ENCODE measurements around the gene NCKAP1. TPM values are rescaled to one million over a fixed set of nuclear protein-coding genes. Genes with fewer than 3 reads are reported as not detected.
A peak's percentile ranks its signal among the peaks of the same experiment; 100 is the strongest.

The NCKAP1 gene
- total and polyA plus RNA-seq, 4 donors = 16.1 to 64.2 (median 24.4) TPM

DNA sequence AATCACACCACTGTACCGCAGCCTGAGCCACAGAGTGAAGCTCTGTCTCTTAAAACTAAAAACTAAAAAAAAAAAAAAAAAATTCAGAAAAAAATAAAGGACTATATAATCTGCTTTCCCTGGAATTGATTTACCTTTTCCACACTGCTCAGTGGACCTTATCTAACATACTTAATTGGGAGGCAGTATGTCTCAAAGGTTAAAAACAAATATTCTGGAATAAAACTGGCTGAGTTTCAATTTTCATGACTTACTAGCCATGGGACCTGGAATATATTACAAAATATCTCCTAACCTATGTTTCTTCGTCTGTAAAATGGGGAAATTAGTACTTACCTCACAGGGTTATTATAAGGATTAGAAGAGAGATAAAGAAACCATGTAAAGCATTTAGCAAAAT, 11.8 kb downstream of the NCKAP1 start:
- no peaks in the 10 kb centered on the region for H3K36me3 ChIP-seq (ENCODE audit: control insufficient read depth in 4 of 4, insufficient read depth in 3 of 4, low read depth in 1 of 4, low read length in 3 of 4)
- H3K4me3 ChIP-seq (ENCODE audit: low read depth in 1 of 3, low read length in 3 of 3) = no peak overlapping the region
- WGBS = 59% methylated on average over 2 of the region's 2 CpGs
- no peak for DNase-seq (ENCODE audit: low spot score)
- H3K27ac ChIP-seq (ENCODE audit: low read depth in 1 of 2, low read length in 2 of 2) = no peak overlapping the region
- H3K27me3 ChIP-seq (ENCODE audit: control insufficient read depth in 4 of 4, insufficient read depth in 4 of 4, low read length in 3 of 4) = no peaks in the 10 kb centered on the region
- TF ChIP-seq JUND (IDR thresholded peaks at IDR 0.05) = peak in 1 of 2 donors; percentile 23
- peak; percentile 25 to 32 for TF ChIP-seq RXRA (IDR thresholded peaks at IDR 0.05)
- peak; percentile 65 to 68 for TF ChIP-seq HNF4A (conservative IDR thresholded peaks at IDR 0.05)
- TF ChIP-seq HNF4G (IDR thresholded peaks at IDR 0.05) = no peak
- H3K9ac ChIP-seq (ENCODE audit: low read depth in 1 of 2, low read length in 2 of 2) = no peak overlapping the region
- peaks cover 5 to 15% (median 10%) of the 10 kb centered on the region in 4 donors for H3K4me1 ChIP-seq (ENCODE audit: control insufficient read depth in 4 of 4, insufficient read depth in 4 of 4, low read length in 3 of 4)
- H3K9me3 ChIP-seq (ENCODE audit: control insufficient read depth in 4 of 4, low read length in 3 of 4) = peaks cover 0 to 1% (median 0%) of the 10 kb centered on the region in 4 donors

DNA sequence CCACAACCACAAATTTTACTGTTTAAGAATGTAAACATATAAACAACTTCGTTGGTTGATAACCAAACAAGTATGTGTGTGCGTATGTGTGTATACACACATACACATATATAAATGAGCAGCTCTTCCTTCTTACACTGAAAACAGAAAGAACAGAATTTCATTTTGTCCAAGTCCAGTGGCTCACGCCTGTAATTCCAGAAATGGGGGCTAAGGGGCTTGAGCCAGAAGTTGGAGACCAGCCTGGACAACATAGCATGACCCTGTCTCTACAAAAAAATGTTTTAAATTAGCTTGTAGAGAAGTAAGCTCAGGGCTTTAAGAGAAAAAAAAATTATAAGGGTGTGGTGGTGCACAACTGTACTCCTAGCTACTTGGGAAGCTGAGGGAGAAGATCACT, 12.3 kb downstream of the NCKAP1 start:
- no peak overlapping the region for H3K9ac ChIP-seq (ENCODE audit: low read depth in 1 of 2, low read length in 2 of 2)
- DNase-seq (ENCODE audit: low spot score) = no peak
- no peak overlapping the region for H3K27ac ChIP-seq (ENCODE audit: low read depth in 1 of 2, low read length in 2 of 2)
- H3K4me3 ChIP-seq (ENCODE audit: low read depth in 1 of 3, low read length in 3 of 3) = no peak overlapping the region
- H3K27me3 ChIP-seq (ENCODE audit: control insufficient read depth in 4 of 4, insufficient read depth in 4 of 4, low read length in 3 of 4) = no peaks in the 10 kb centered on the region
- peaks cover 0 to 1% (median 0%) of the 10 kb centered on the region in 4 donors for H3K9me3 ChIP-seq (ENCODE audit: control insufficient read depth in 4 of 4, low read length in 3 of 4)
- peaks cover 5 to 15% (median 8%) of the 10 kb centered on the region in 4 donors for H3K4me1 ChIP-seq (ENCODE audit: control insufficient read depth in 4 of 4, insufficient read depth in 4 of 4, low read length in 3 of 4)
- 90% methylated on average over 3 of the region's 3 CpGs for WGBS
- TF ChIP-seq YY1 (IDR thresholded peaks at IDR 0.05) = no peak
- no peak for TF ChIP-seq RAD21 (IDR thresholded peaks at IDR 0.05)
- no peak for TF ChIP-seq GABPA (IDR thresholded peaks at IDR 0.05 in 1 of 2, conservative IDR thresholded peaks at IDR 0.05 in 1 of 2)
- no peak for TF ChIP-seq EGR1 (IDR thresholded peaks at IDR 0.05; ENCODE audit: low read depth in 2 of 2)
- H3K36me3 ChIP-seq (ENCODE audit: control insufficient read depth in 4 of 4, insufficient read depth in 3 of 4, low read depth in 1 of 4, low read length in 3 of 4) = no peaks in the 10 kb centered on the region

DNA sequence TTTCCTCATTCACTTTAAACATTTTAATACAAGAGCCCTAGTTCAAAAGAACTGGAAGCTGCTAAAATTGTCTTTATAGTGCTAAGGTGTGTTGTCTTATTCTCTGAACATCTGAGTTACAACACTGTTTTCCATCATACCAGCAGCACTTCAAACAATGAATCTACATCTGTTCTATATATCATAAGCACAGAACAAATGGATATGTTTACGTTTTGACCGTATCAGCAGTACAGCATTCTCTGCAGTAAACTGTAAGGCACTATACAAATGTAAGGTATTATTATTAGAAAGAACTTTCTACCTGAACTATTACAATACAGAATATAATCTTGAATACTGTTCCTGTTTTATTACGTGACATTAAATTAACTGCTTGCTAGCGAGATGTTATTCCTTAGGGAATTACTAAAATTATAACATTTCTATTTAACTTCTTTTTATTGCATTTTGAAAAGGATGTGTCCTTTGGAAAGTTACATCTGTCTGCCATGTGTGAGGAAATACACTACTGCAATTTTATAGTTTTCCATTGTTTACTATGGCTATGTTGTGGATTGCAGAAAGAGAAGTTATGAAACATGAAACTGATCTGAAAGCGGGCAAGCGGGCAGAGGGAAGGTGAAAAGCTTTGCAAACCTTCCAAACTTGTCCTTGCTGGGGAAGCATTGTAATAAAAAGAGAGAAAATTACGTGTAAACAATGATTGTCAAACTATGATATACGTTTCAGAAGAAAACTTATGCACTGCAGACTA, 13.7 kb downstream of the NCKAP1 start:
- Histone ChIP-seq H3K27ac (ENCODE audit: low read depth in 1 of 2, low read length in 2 of 2) (no peak overlapping the region), H3K9ac (ENCODE audit: low read depth in 1 of 2, low read length in 2 of 2) (no peak overlapping the region), H3K4me1 (ENCODE audit: control insufficient read depth in 4 of 4, insufficient read depth in 4 of 4, low read length in 3 of 4) (peaks cover 5 to 17% (median 8%) of the 10 kb centered on the region in 4 donors), H3K27me3 (ENCODE audit: control insufficient read depth in 4 of 4, insufficient read depth in 4 of 4, low read length in 3 of 4) (no peaks in the 10 kb centered on the region), H3K4me3 (ENCODE audit: low read depth in 1 of 3, low read length in 3 of 3) (no peak overlapping the region), H3K36me3 (ENCODE audit: control insufficient read depth in 4 of 4, insufficient read depth in 3 of 4, low read depth in 1 of 4, low read length in 3 of 4) (no peaks in the 10 kb centered on the region), H3K9me3 (ENCODE audit: control insufficient read depth in 4 of 4, low read length in 3 of 4) (peaks cover 0 to 1% (median 0%) of the 10 kb centered on the region in 4 donors)
- no peak for DNase-seq (ENCODE audit: low spot score)
- TF ChIP-seq FOXA2 (IDR thresholded peaks at IDR 0.05) (no peak), HNF4A (conservative IDR thresholded peaks at IDR 0.05) (peak in 1 of 2 donors; percentile 2)
- 67% methylated on average over 8 of the region's 8 CpGs for WGBS

DNA sequence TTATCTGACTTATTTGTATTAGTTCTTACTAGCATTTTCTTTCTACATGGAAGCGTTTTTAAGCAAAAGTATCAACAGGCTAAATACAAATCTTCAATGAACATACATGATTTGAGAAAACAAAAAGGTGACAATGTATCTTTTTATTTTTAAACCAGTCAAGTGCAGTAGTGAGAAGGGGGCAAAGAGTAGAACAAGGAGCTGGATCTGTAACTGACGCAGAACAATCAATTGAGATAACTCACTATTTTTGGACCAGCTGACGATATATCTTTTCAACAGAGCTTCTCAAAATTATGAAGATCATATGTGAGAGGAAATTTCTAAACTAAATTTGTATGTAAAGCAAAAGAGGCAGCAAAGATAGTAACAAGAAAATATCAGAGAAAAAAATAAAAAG, 15.5 kb downstream of the NCKAP1 start:
- no peak overlapping the region for H3K9ac ChIP-seq (ENCODE audit: low read depth in 1 of 2, low read length in 2 of 2)
- TF ChIP-seq HNF4A (conservative IDR thresholded peaks at IDR 0.05) = no peak
- TF ChIP-seq NR2F2 (IDR thresholded peaks at IDR 0.05) = no peak
- TF ChIP-seq ATF3 (IDR thresholded peaks at IDR 0.05) = no peak
- TF ChIP-seq, protein P1, sequence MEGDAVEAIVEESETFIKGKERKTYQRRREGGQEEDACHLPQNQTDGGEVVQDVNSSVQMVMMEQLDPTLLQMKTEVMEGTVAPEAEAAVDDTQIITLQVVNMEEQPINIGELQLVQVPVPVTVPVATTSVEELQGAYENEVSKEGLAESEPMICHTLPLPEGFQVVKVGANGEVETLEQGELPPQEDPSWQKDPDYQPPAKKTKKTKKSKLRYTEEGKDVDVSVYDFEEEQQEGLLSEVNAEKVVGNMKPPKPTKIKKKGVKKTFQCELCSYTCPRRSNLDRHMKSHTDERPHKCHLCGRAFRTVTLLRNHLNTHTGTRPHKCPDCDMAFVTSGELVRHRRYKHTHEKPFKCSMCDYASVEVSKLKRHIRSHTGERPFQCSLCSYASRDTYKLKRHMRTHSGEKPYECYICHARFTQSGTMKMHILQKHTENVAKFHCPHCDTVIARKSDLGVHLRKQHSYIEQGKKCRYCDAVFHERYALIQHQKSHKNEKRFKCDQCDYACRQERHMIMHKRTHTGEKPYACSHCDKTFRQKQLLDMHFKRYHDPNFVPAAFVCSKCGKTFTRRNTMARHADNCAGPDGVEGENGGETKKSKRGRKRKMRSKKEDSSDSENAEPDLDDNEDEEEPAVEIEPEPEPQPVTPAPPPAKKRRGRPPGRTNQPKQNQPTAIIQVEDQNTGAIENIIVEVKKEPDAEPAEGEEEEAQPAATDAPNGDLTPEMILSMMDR (IDR thresholded peaks at IDR 0.05; ENCODE audit: low read depth, low read length, missing input control) = no peak
- TF ChIP-seq FOXA2 (IDR thresholded peaks at IDR 0.05) = no peak
- 84% methylated on average over 3 of the region's 3 CpGs for WGBS
- no peak overlapping the region for H3K4me3 ChIP-seq (ENCODE audit: low read depth in 1 of 3, low read length in 3 of 3)
- no peaks in the 10 kb centered on the region for H3K27me3 ChIP-seq (ENCODE audit: control insufficient read depth in 4 of 4, insufficient read depth in 4 of 4, low read length in 3 of 4)
- H3K36me3 ChIP-seq (ENCODE audit: control insufficient read depth in 4 of 4, insufficient read depth in 3 of 4, low read depth in 1 of 4, low read length in 3 of 4) = no peaks in the 10 kb centered on the region
- DNase-seq (ENCODE audit: low spot score) = no peak
- peaks cover 5 to 17% (median 8%) of the 10 kb centered on the region in 4 donors for H3K4me1 ChIP-seq (ENCODE audit: control insufficient read depth in 4 of 4, insufficient read depth in 4 of 4, low read length in 3 of 4)
- H3K27ac ChIP-seq (ENCODE audit: low read depth in 1 of 2, low read length in 2 of 2) = no peak overlapping the region
- H3K9me3 ChIP-seq (ENCODE audit: control insufficient read depth in 4 of 4, low read length in 3 of 4) = peaks cover 0 to 1% (median 0%) of the 10 kb centered on the region in 4 donors

Data from liver (tissue), 9 donors.